DOHH2 (cell line): ENCODE measurements around the gene PLPP3.
A peak's percentile ranks its signal among the peaks of the same experiment; 100 is the strongest.

Source experiments
- H3F3A ChIP-seq: fragments of 200-600 bp; sonication (generic), shearing (Covaris generic); 2 replicates; pipeline ENCODE4 v1.6.0; 2016; ENCODE audit warnings: antibody characterized with exemption, mild to moderate bottlenecking; ENCODE audit not compliant: control insufficient read depth, insufficient read depth
- H3K27ac ChIP-seq: fragments of 200-600 bp; sonication (generic); 2 replicates; pipeline ENCODE4 v1.5.1; 2014; ENCODE audit warnings: low read depth, mild to moderate bottlenecking, low read length, moderate library complexity
- H3K27me3 ChIP-seq: fragments of 200-600 bp; sonication (generic); 2 replicates; pipeline ENCODE4 v1.6.1; 2014; ENCODE audit warnings: mild to moderate bottlenecking, low read length, mixed read lengths; ENCODE audit not compliant: control insufficient read depth
- H3K36me3 ChIP-seq: fragments of 200-600 bp; sonication (generic); 2 replicates; pipeline ENCODE4 v1.6.1; 2014; ENCODE audit warnings: mild to moderate bottlenecking, low read length, moderate library complexity, mixed read lengths; ENCODE audit not compliant: control insufficient read depth
- H3K4me1 ChIP-seq: fragments of 200-600 bp; sonication (generic); 2 replicates; pipeline ENCODE4 v1.6.1; 2014; ENCODE audit warnings: mild to moderate bottlenecking, low read length, mixed read lengths; ENCODE audit not compliant: control insufficient read depth
- H3K4me2 ChIP-seq: fragments of 200-600 bp; sonication (generic); 2 replicates; pipeline ENCODE4 v1.6.0; 2014; ENCODE audit warnings: mild to moderate bottlenecking, low read length, moderate library complexity
- H3K4me3 ChIP-seq: fragments of 200-600 bp; sonication (generic); 2 replicates; pipeline ENCODE4 v1.5.1; 2014; ENCODE audit warnings: mild to moderate bottlenecking, low read length, mixed read lengths
- H3K79me2 ChIP-seq: fragments of 200-600 bp; sonication (generic); 2 replicates; pipeline ENCODE4 v1.6.1; 2014; ENCODE audit warnings: mild to moderate bottlenecking, low read length, mixed read lengths; ENCODE audit not compliant: control insufficient read depth
- H3K9me2 ChIP-seq: fragments of 200-600 bp; sonication (generic); replicated peaks from 2 replicates; pipeline ENCODE4 v1.6.1; 2014; ENCODE audit warnings: mild to moderate bottlenecking, low read length, mixed read lengths; ENCODE audit not compliant: control insufficient read depth
- H3K9me3 ChIP-seq: fragments of 200-600 bp; sonication (generic); 2 replicates; pipeline ENCODE4 v1.6.1; 2014; ENCODE audit warnings: antibody characterized with exemption, low read length, mixed read lengths; ENCODE audit not compliant: control insufficient read depth, insufficient read depth
- H4K20me1 ChIP-seq: fragments of 200-600 bp; sonication (generic); 2 replicates; pipeline ENCODE4 v1.6.0; 2014; ENCODE audit warnings: low read depth, mild to moderate bottlenecking, antibody characterized with exemption, low read length, moderate library complexity; ENCODE audit not compliant: control insufficient read depth, insufficient read depth
- CTCF ChIP-seq: fragments of 200-600 bp; sonication (generic); IDR thresholded peaks from one replicate; pipeline ENCODE4 v1.5.1; 2014; ENCODE audit warnings: antibody characterized with exemption, mild to moderate bottlenecking, low read depth, low read length; ENCODE audit not compliant: poor library complexity, severe bottlenecking
- EZH2phosphoT487 ChIP-seq: fragments of 200-600 bp; sonication (generic); IDR thresholded peaks from 2 replicates; pipeline ENCODE4 v1.6.1; 2017; ENCODE audit warnings: borderline replicate concordance, mild to moderate bottlenecking, antibody characterized with exemption, low read length, moderate library complexity, mixed read lengths

Gene PLPP3

GRCh38 chr1:56531624-56532349, 47.6 kb downstream of the PLPP3 start:
- Histone ChIP-seq H3K36me3 (no peaks in the 10 kb centered on the region), H3K4me2 (peak overlapping the region; percentile 27), H3K4me3 (no peak overlapping the region), H3F3A (peaks cover 5% of the 10 kb centered on the region), H3K9me3 (no peaks in the 10 kb centered on the region), H3K9me2 (no peaks in the 10 kb centered on the region), H3K4me1 (peaks cover 47% of the 10 kb centered on the region), H4K20me1 (no peaks in the 10 kb centered on the region), H3K27ac (no peak overlapping the region), H3K27me3 (no peaks in the 10 kb centered on the region), H3K79me2 (no peaks in the 10 kb centered on the region)
- no peak for TF ChIP-seq EZH2phosphoT487
- no peak for TF ChIP-seq CTCF

GRCh38 chr1:56529801-56530200, 49.6 kb downstream of the PLPP3 start:
- peaks cover 22% of the 10 kb centered on the region for H3F3A ChIP-seq
- H3K36me3 ChIP-seq = no peaks in the 10 kb centered on the region
- H3K4me1 ChIP-seq = peaks cover 67% of the 10 kb centered on the region
- TF ChIP-seq EZH2phosphoT487 = no peak
- TF ChIP-seq CTCF = no peak
- H3K27me3 ChIP-seq = no peaks in the 10 kb centered on the region
- no peaks in the 10 kb centered on the region for H3K79me2 ChIP-seq
- no peaks in the 10 kb centered on the region for H3K9me2 ChIP-seq
- H4K20me1 ChIP-seq = no peaks in the 10 kb centered on the region
- no peak overlapping the region for H3K4me2 ChIP-seq
- H3K9me3 ChIP-seq = no peaks in the 10 kb centered on the region
- H3K4me3 ChIP-seq = no peak overlapping the region
- H3K27ac ChIP-seq = no peak overlapping the region

- Histone ChIP-seq H3F3A (peaks cover 22% of the 10 kb centered on the region), H3K36me3 (no peaks in the 10 kb centered on the region), H3K79me2 (no peaks in the 10 kb centered on the region), H3K4me3 (peak overlapping the region; percentile 58), H3K9me2 (no peaks in the 10 kb centered on the region), H3K4me2 (peak overlapping the region; percentile 82), H3K9me3 (no peaks in the 10 kb centered on the region), H3K27ac (peak overlapping the region; percentile 90), H3K4me1 (peaks cover 77% of the 10 kb centered on the region), H4K20me1 (no peaks in the 10 kb centered on the region), H3K27me3 (no peaks in the 10 kb centered on the region)
- TF ChIP-seq CTCF = no peak
- no peak for TF ChIP-seq EZH2phosphoT487
These were observed 51.6 kb downstream of the PLPP3 start for GRCh38 chr1:56527548-56528302.
